ENCODE data around the gene KANK3.

The KANK3 gene

GRCh38 chr19:8336660-8337059 lies 6.4 kb downstream of the KANK3 start:
- DNase-seq: no peak

GRCh38 chr19:8336072-8336569 lies 6.9 kb downstream of the KANK3 start:
- no peak for DNase-seq

GRCh38 chr19:8335343-8336071 lies 7.6 kb downstream of the KANK3 start:
- DNase-seq: no peak

GRCh38 chr19:8334458-8335342 lies 8.4 kb downstream of the KANK3 start:
- peak; percentile 75 for DNase-seq

DNA sequence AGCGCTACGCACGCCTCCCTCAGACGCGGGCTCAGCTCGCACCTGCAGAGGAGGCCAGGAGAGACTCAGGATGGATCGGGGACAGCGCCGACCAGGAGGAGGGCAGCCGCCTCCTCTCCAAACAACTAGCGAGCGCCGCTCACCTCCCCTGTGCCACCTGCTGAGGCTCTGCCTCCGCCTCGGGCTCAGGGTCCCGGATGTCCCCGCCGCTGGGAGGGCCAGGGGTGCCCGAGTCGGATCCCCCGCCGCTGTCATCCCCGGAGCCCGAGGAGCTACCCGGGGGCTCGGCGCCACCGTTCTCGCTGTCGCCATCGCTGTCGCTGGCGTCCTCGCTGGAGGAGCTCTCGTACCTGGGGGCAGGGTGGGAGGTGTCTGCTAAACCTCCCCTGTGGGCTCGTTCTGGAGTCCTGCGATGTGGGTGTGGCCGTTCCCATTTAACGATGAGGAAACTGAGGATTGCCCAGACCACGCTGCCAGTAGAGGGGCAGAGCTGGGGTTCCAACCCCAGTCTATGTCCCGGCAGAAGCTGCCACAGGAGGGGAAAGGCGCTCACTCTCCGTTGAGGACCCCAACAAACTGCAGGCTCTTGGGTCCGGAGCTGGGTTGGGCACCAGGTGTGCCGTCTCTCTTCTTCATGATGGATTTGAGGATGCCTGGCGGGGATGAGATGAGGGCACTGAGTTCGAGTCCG lies 9.2 kb downstream of the KANK3 start:
- no peak for DNase-seq

DNA sequence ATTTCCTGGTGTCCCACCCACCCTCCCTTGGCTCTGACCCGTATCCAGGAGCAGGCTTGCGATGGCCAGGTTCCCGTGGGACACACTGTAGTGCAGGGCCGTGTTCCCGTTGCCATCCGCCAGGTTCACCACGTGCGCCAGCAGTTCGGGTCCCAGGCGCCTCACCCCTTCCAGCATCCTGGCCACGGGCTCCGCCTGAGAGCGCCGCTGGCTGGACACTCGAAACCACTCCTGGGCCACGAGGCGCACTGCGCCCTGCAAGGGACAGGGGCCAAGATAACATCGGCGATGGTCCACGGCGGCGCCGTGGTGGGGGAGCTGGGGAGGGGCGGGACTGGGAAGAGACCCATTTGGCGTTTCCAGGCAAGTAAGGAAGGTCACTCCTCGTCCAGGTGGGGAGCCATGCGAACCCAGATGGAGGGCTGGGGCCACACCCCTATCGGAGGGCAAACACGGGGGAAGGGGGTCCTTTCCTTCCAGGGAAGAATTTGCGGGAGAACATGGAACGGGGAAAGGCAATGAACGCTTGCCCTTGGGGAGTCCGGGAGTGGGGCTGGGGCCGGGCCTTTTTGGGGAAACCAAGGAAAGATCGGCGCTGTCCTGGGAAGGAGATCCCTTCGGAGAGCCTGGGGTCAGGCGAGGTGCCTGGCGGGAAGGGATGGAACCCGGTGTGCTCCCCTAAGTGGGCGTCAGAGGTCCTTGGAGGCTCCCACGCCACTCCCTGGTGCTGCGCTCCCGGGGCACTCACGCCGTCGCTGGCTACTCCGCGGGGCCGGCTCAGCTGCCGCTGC lies 9.9 kb downstream of the KANK3 start:
- no peak for DNase-seq

DNA sequence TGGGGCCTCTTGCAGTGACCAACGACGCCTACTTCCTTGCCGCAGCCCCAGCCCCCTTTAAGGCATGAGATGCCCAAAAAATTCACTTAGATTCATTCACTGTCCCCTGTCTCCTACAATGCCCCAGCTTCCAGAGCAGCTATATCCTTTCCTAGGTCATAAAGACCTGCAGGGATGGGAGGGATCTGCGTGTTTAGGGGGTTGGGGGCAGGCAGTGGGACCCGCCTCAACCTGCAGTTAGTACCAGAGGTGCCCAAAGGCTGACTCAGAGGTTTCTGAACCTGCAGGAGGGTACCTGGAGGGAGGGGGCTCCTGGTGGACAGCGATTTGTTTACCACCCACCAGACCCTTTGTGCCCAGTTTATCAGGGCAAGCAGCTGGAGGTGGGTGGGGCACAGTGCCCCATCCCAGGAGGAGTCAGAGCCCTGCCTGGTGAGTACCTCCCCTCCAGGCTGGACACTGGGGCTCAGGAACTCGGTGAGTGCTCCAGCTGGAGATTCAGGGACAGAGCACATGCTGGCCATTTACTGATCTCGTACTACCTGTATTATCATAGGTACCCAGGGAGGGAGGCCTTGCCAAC lies 11.7 kb downstream of the KANK3 start:
- no peak for DNase-seq

DNA sequence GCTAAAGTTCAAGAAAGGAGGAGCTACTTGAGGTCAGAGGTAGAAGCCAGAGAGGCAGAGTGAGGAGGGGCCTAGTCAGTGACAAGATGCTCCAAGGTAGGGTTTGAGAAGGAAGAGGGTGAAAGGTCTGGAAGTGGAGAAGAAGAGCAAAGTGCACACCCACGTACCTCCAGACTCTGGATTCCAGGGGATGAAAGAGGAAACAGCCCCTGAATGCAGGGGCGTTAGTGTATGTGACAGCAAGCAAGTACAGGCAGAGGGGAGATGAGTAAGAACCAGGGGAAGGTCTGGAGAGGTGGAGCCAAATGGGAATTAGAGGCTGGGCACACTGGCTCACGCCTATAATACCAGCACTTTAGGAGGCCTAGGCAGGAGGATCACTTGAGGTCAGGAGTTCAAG lies 13.1 kb downstream of the KANK3 start:
- DNase-seq: no peak

DNA sequence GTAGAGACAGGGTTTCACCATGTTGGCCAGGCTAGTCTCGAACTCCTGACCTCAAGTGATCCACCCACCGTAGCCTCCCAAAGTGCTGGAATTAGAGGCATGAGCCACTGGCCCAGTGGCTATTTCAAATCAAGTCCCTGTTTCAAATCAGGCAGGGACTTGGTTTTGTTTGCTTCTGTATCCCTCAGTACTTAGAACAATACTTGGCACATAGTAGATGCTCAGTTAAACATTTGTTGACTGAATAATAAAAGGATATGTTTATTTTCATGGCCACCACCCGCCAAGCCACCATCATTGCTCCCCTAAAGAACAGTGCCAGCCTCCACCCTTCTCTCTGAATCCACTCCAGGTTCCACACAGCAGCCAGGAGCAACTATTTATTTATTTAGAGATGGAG lies 17.6 kb downstream of the KANK3 start:
- no peak for DNase-seq

GRCh38 chr19:8324186-8325050 lies 18.6 kb downstream of the KANK3 start:
- DNase-seq: peak; percentile 44

GRCh38 chr19:8323781-8324185 lies 19.3 kb downstream of the KANK3 start:
- DNase-seq: peak; percentile 70

GRCh38 chr19:8322638-8322997 lies 20.4 kb downstream of the KANK3 start:
- DNase-seq: no peak

- no peak for DNase-seq
Observed at GRCh38 chr19:8321986-8322637, 20.9 kb downstream of the KANK3 start.

- peak; percentile 98 for DNase-seq
Observed at GRCh38 chr19:8321067-8321985, 21.7 kb downstream of the KANK3 start, which contains the start of the genes NDUFA7 and RPS28. Gene NDUFA7, minus strand, starts transcription at chr19:8321375. Its CDS starts 17 bp downstream, at chr19:8321358. Gene RPS28, plus strand, starts transcription at chr19:8321496. Its CDS starts 35 bp downstream, at chr19:8321531.

DNA sequence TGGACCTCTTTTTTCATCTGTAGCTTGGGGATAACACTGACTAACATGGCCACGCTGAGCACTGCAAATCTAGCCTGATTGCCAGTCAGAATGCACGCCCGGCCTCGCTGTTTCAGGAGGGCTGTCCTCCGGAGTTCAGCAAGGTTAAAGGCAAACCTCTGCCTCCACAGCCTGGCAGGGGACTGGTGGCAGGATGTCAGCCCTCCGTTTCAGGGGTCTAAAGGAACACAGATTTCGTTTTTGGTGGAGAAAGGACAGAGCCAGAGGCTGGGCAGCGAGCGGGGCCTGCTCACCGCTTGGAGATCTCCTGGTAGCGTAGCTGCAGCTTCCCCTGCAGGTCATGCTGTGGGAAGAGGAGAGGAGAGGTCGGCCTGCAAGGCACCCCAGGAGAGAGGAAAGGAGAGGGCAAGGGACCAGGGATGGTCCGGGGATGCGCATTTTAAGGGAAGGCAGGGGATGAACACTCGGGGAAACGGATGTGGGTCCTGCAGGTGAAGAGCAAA lies 22.4 kb downstream of the KANK3 start:
- DNase-seq: peak; percentile 34

- DNase-seq: no peak
Observed at GRCh38 chr19:8319807-8320520, 23.1 kb downstream of the KANK3 start.

DNA sequence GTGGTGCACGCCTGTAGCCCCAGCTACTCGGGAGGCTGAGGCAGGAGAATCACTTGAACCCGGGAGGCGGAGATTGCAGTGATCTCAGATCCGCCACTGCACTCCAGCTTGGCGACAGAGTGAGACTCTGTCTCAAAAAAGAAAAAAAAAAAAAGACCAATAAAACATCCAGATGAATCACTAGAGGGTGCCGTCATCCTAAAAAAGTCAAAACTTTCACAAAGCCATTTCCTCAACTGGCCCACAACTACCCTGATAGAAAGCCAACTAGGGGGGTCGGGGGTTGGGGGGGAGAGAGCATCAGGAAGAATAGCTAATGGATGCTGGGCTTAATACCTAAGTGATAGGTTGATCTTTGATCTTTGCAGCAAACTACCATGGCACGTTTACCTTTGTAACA lies 24.2 kb downstream of the KANK3 start:
- DNase-seq: peak; percentile 55
